Measurements from ENCODE around the gene ESRP2. TPM values are rescaled to one million over a fixed set of nuclear protein-coding genes. Genes with fewer than 3 reads are reported as not detected.

Gene ESRP2
- under 0.01 and 0.28 TPM in 2 replicates for total RNA-seq

DNA sequence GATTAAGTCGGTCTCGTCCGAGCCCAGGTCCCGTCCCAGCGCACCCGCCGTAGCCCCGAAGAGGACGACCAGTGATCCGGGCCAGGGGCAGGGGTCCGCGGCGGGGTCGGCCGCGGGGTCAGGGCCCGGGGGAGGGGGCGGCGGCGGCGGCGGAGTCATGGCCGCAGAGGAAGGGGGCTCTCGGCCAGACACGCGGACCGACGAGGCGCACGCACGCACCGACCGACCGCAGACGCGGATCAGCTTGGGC, at the start of gene ESRP2:
TSS of gene ESRP2 (minus strand) at position 241 of the 250 bp plus-strand sequence. CDS start at position 159, 82 bp downstream.

DNA sequence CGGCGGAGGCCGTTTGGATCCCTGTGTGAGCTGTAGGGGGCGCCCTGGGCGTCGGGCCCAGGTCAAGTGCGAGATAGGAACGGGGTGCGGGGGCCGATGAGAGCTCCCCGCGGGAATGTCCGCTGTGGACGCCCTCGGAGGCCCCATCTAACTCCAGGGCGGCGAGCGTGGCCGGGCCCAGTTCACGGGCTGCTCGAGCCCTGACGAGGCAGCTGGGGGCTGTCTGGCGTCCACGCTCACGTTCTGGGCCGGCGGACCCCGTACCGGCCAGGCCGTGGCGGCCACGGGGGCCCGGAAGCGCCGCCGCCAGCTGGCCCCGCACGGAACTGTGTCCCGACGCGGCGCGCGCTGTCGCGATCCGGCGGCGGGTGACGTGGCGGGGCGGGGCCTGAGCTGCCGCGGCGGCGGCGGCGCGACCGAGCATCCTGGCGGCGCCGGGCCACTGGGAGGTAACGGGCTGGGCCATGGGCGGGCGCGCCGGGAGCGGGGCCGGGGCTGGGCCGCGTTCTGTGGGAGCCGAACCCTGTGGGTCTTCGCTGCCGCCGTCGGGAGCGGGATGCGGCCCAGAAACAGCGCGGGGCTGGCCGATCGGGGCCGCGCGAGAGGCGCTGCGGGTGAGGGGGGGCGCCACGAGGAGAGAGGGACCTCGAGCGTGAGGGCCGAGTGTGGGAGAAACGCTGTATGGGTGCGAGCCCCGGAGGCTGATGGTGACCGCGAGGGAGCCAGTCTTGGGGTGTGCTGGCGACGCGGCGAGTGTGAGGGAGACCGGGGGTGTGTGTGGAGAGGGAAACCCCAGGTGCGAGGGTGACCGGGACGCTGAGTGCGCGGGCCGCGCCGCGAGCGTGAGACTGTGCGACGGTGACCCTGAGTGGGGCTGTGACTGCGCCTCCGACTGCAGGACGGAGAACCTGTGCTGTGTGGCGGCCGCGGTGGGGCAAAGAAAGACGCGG, 28.5 kb upstream of the ESRP2 start, which contains the start of gene SLC7A6:
TSS of gene SLC7A6 (plus strand) at position 399 of the 950 bp plus-strand sequence. CDS start 10,201 bp downstream, outside the sequence.

DNA sequence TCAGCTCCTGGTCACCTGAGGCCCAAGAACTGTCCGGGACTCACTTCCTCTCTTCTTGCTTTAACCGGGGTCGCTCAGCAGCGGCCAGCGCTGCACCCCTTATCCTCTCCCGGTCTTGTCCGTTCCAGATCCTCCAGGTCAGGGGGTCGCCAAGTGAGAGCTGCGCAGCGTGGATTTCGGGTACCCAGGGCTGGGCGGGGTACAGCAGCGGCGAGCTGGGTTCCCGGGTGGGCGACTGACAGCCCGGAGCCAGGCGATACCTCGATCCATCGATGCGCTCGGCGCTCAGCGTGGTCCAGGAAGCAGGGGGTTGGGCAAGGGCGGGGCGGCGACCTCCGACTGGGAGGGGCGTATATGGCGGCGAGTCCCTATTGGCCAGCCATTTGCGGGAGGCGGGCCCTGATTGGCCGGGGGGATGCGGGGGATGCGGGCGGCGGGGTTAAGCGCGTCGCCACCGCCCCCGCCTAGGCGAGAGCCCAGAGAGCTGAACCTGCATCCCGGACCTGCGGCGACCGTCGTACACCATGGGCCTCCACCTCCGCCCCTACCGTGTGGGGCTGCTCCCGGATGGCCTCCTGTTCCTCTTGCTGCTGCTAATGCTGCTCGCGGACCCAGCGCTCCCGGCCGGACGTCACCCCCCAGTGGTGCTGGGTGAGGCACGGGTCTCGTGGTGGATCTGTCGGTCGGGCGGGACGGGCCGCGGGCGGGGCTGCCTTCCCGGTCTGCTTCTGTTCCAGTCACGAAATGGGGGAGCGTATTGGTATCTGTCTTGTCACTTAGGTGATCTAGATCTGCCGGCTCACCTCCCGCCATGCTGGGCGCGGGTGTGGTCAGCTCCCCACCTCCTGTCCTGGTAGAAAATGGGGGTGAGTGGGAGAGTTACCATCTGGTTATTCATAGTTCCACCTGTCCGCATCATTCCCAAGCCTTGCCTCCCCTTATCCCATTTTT, 9.3 kb upstream of the ESRP2 start, which contains the start of gene PLA2G15:
TSS of gene PLA2G15 (plus strand) at position 471 of the 951 bp plus-strand sequence. CDS start at position 525, 54 bp downstream.

Other genes with a start within 250 kb of the ESRP2 start
- gene DPEP2, start 236.6 kb downstream of the ESRP2 start, total RNA-seq, result under 0.01 TPM in 1 of 2 replicates, not detected in the other
- gene DPEP2NB, start 220.2 kb downstream of the ESRP2 start, total RNA-seq, result not detected in 2 replicates
- gene DDX28, start 212.9 kb downstream of the ESRP2 start, total RNA-seq, result 6.2 and 10.2 TPM in 2 replicates
- gene DUS2, start 212.8 kb downstream of the ESRP2 start, total RNA-seq, result 14.4 and 23.2 TPM in 2 replicates
- gene NFATC3, start 150.8 kb downstream of the ESRP2 start, total RNA-seq, result 9.2 and 12.1 TPM in 2 replicates
- 22.8 and 40.9 TPM in 2 replicates for gene PLA2G15, start 9.2 kb upstream of the ESRP2 start, total RNA-seq
- gene SLC7A6, start 28.4 kb upstream of the ESRP2 start, total RNA-seq, result 16.6 and 20.5 TPM in 2 replicates
- 9.9 and 10.9 TPM in 2 replicates for gene SLC7A6OS, start 74.8 kb upstream of the ESRP2 start, total RNA-seq
- gene PRMT7, start 74.9 kb upstream of the ESRP2 start, total RNA-seq, result 44.3 and 92.2 TPM in 2 replicates
- gene SMPD3, start 212.4 kb upstream of the ESRP2 start, total RNA-seq, result under 0.01 and 0.19 TPM in 2 replicates

All from regular cardiac myocyte (primary cell).